NB4 (cell line): ENCODE results near the gene NUP62.

Experiments
- POLR2A ChIP-seq: IDR thresholded peaks from 2 replicates; pipeline ENCODE4 v1.6.1; 2011; ENCODE audit warnings: mild to moderate bottlenecking; ENCODE audit not compliant: insufficient read length; ENCODE audit errors: extremely low read depth
- TF ChIP-seq, protein P1 (sequence below): IDR thresholded peaks from one replicate; pipeline ENCODE4 v1.5.1; 2012; ENCODE audit warnings: low read depth, low read length

GRCh38 chr19:49957262-49957915 is 28.1 kb upstream of the NUP62 start:
- TF ChIP-seq, protein P1, sequence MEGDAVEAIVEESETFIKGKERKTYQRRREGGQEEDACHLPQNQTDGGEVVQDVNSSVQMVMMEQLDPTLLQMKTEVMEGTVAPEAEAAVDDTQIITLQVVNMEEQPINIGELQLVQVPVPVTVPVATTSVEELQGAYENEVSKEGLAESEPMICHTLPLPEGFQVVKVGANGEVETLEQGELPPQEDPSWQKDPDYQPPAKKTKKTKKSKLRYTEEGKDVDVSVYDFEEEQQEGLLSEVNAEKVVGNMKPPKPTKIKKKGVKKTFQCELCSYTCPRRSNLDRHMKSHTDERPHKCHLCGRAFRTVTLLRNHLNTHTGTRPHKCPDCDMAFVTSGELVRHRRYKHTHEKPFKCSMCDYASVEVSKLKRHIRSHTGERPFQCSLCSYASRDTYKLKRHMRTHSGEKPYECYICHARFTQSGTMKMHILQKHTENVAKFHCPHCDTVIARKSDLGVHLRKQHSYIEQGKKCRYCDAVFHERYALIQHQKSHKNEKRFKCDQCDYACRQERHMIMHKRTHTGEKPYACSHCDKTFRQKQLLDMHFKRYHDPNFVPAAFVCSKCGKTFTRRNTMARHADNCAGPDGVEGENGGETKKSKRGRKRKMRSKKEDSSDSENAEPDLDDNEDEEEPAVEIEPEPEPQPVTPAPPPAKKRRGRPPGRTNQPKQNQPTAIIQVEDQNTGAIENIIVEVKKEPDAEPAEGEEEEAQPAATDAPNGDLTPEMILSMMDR: no peak
- no peak for TF ChIP-seq POLR2A
